GM23338 (cell line): Measurements from ENCODE around the gene DMD. TPM values are rescaled to one million over a fixed set of nuclear protein-coding genes. Genes with fewer than 3 reads are reported as not detected.

ENCODE experiments used
- ATAC-seq: fragments of 200-7000 bp; cut with Tn5 transposase; 3 replicates; pipeline ENCODE4 v1.9.1; 2020
- DNase-seq: peaks from one replicate; pipeline ENCODE4 v3.0.0-alpha.2; 2015; ENCODE audit warnings: low spot score
- H2AFZ ChIP-seq: fragments of 200-600 bp; sonication (generic); 2 replicates; pipeline ENCODE4 v1.8.0; 2016; ENCODE audit warnings: antibody characterized with exemption, mild to moderate bottlenecking, moderate library complexity
- H3F3A ChIP-seq: fragments of 200-600 bp; sonication (generic); replicated peaks from 2 replicates; pipeline ENCODE4 v1.8.0; 2017; ENCODE audit warnings: antibody characterized with exemption, mixed run types, low read depth
- H3K27ac ChIP-seq: fragments of 200-600 bp; sonication (generic); 2 replicates; pipeline ENCODE4 v1.6.1; 2016; ENCODE audit warnings: low read depth
- H3K27me3 ChIP-seq: fragments of 200-600 bp; sonication (generic); 2 replicates; pipeline ENCODE4 v1.8.0; 2016; ENCODE audit warnings: mild to moderate bottlenecking, mixed run types, moderate library complexity; ENCODE audit not compliant: insufficient read depth
- H3K36me3 ChIP-seq: fragments of 200-600 bp; sonication (generic); 2 replicates; pipeline ENCODE4 v1.8.0; 2016; ENCODE audit warnings: mild to moderate bottlenecking; ENCODE audit not compliant: insufficient read depth
- H3K4me1 ChIP-seq: fragments of 200-600 bp; sonication (generic); 2 replicates; pipeline ENCODE4 v1.8.0; 2016; ENCODE audit warnings: mild to moderate bottlenecking, moderate library complexity; ENCODE audit not compliant: insufficient read depth
- H3K4me2 ChIP-seq: fragments of 200-600 bp; sonication (generic); 2 replicates; pipeline ENCODE4 v1.7.1; 2017; ENCODE audit warnings: mixed run types
- H3K4me3 ChIP-seq: fragments of 200-600 bp; sonication (generic); 2 replicates; pipeline ENCODE4 v1.6.1; 2016; ENCODE audit warnings: mixed run types
- H3K79me2 ChIP-seq: fragments of 200-600 bp; sonication (generic); replicated peaks from 2 replicates; pipeline ENCODE4 v1.8.0; 2017; ENCODE audit warnings: mild to moderate bottlenecking; ENCODE audit not compliant: insufficient read depth
- H3K9me2 ChIP-seq: fragments of 200-600 bp; sonication (generic); 2 replicates; pipeline ENCODE4 v1.8.0; 2017; ENCODE audit not compliant: insufficient read depth
- H4K20me1 ChIP-seq: fragments of 200-600 bp; sonication (generic); replicated peaks from 2 replicates; pipeline ENCODE4 v1.8.0; 2017; ENCODE audit warnings: mild to moderate bottlenecking; ENCODE audit not compliant: insufficient read depth
- H3K27ac Mint-ChIP-seq: 2 replicates; pipeline ENCODE4 v1.8.0; 2020; ENCODE audit warnings: inconsistent platforms, mild to moderate bottlenecking, moderate library complexity, mixed read lengths
- H3K27me3 Mint-ChIP-seq: 3 replicates; pipeline ENCODE4 v1.8.0; 2022; ENCODE audit warnings: low read depth, mild to moderate bottlenecking, moderate library complexity, mixed read lengths, inconsistent platforms; ENCODE audit not compliant: insufficient read depth, poor library complexity
- H3K36me3 Mint-ChIP-seq: 3 replicates; pipeline ENCODE4 v1.8.0; 2021; ENCODE audit warnings: low read depth, mild to moderate bottlenecking, inconsistent platforms, moderate library complexity, mixed read lengths
- H3K4me1 Mint-ChIP-seq: 3 replicates; pipeline ENCODE4 v1.8.0; 2020; ENCODE audit warnings: mild to moderate bottlenecking, inconsistent platforms, mixed read lengths
- H3K4me3 Mint-ChIP-seq: 3 replicates; pipeline ENCODE4 v1.8.0; 2021; ENCODE audit warnings: moderate library complexity, mild to moderate bottlenecking, inconsistent platforms, mixed read lengths
- H3K9me3 Mint-ChIP-seq: 3 replicates; pipeline ENCODE4 v1.8.0; 2020; ENCODE audit warnings: moderate library complexity, mild to moderate bottlenecking, inconsistent platforms, mixed read lengths
- CREB1 ChIP-seq: fragments of 250-450 bp; sonication (Bioruptor Pico); IDR thresholded peaks from 2 replicates; pipeline ENCODE4 v1.5.0; 2020; ENCODE audit warnings: low read depth, mild to moderate bottlenecking, moderate library complexity
- CTCF ChIP-seq, 2 experiments: fragments of 200-600 bp in 1 of 2; sonication (generic) in 1 of 2; conservative IDR thresholded peaks; 2 replicates each; pipeline versions ENCODE4 v1.5.1 to v1.6.1; 2016 to 2017; ENCODE audit warnings: antibody characterized with exemption in 2 of 2, low read depth in 2 of 2, mild to moderate bottlenecking in 2 of 2, moderate library complexity in 1 of 2
- ETS1 ChIP-seq: IDR thresholded peaks from 2 replicates; pipeline ENCODE4 v1.6.1; 2016; ENCODE audit warnings: antibody characterized with exemption
- EZH2 ChIP-seq: fragments of 200-600 bp; sonication (generic); IDR thresholded peaks from one replicate; pipeline ENCODE4 v1.8.0; 2017; ENCODE audit warnings: antibody characterized with exemption, mild to moderate bottlenecking, low read depth; ENCODE audit not compliant: unreplicated experiment
- EZH2phosphoT487 ChIP-seq: fragments of 200-600 bp; sonication (generic); IDR thresholded peaks from one replicate; pipeline ENCODE4 v1.8.1; 2018; ENCODE audit warnings: antibody characterized with exemption; ENCODE audit not compliant: unreplicated experiment
- NANOG ChIP-seq: IDR thresholded peaks from 2 replicates; pipeline ENCODE4 v1.6.1; 2016; ENCODE audit warnings: antibody characterized with exemption, borderline replicate concordance
- REST ChIP-seq: IDR thresholded peaks from one replicate; pipeline ENCODE4 v1.6.1; 2018; ENCODE audit warnings: antibody characterized with exemption; ENCODE audit not compliant: unreplicated experiment
- STAT1 ChIP-seq: IDR thresholded peaks from one replicate; pipeline ENCODE4 v1.6.1; 2016; ENCODE audit warnings: antibody characterized with exemption; ENCODE audit not compliant: unreplicated experiment
- ZNF114 ChIP-seq: fragments of 250-450 bp; sonication (Bioruptor Pico); IDR thresholded peaks from 2 replicates; pipeline ENCODE4 v1.5.0; 2020; ENCODE audit warnings: mild to moderate bottlenecking, moderate library complexity
- ZNF462 ChIP-seq: fragments of 250-450 bp; sonication (Bioruptor Pico); IDR thresholded peaks from 2 replicates; pipeline ENCODE4 v1.5.0; 2020; ENCODE audit warnings: mild to moderate bottlenecking, moderate library complexity
- polyA plus RNA-seq: library from polyadenylated mRNA; unstranded; fragments of >200 nt; fragmentation: Nextera tagmentation; extraction: Ambion mirVana; gene quantifications from 2 replicates; pipeline ENCODE4 v1.2.1, GENCODE V29; 2016
- total RNA-seq: library from RNA; depleted of rRNA; stranded (reverse); fragments of >200 nt; shearing (Covaris generic); gene quantifications from 2 replicates; pipeline ENCODE4 v1.2.3, GENCODE V29; 2014

Gene DMD
- total and polyA plus RNA-seq, 2 experiments from 2014 or later: 4.5 to 7.6 TPM

GRCh38 chrX:33194289-33194688, 17.1 kb downstream of the DMD start (continued):
- TF ChIP-seq EZH2: no peak
- no peak for TF ChIP-seq REST
- no peak for TF ChIP-seq NANOG
- TF ChIP-seq CREB1: no peak
- no peak for TF ChIP-seq STAT1
- no peak for TF ChIP-seq ETS1

GRCh38 chrX:33190016-33190415, 21.3 kb downstream of the DMD start:
- Histone ChIP-seq H3K4me2 (no peak overlapping the region), H3K27ac (no peak overlapping the region), H4K20me1 (no peaks in the 10 kb centered on the region), H3K4me1 (peaks cover 21% of the 10 kb centered on the region), H3K27me3 (peaks cover 29% of the 10 kb centered on the region), H3K36me3 (no peaks in the 10 kb centered on the region), H3K79me2 (no peaks in the 10 kb centered on the region), H3K9me2 (no peaks in the 10 kb centered on the region), H2AFZ (no peak overlapping the region), H3F3A (no peaks in the 10 kb centered on the region), H3K4me3 (no peak overlapping the region)
- Mint-ChIP-seq H3K4me3 (no peak overlapping the region), H3K27me3 (peaks cover 3% of the 10 kb centered on the region), H3K4me1 (peaks cover 24% of the 10 kb centered on the region), H3K9me3 (no peaks in the 10 kb centered on the region), H3K27ac (no peak overlapping the region), H3K36me3 (no peaks in the 10 kb centered on the region)
- no peak for DNase-seq
- no peak for ATAC-seq
- TF ChIP-seq ZNF462 (CRISPR knock-in tag) (no peak), CREB1 (no peak), NANOG (no peak), STAT1 (no peak), EZH2phosphoT487 (no peak), CTCF (conservative IDR thresholded peaks at IDR 0.05; ENCODE audit: low read depth in 2 of 2) (no peak), ZNF114 (no peak)
